Keratinocyte (primary cell): ENCODE data around the gene DUSP16.

ENCODE experiments used
- EZH2 ChIP-seq: IDR thresholded peaks from one replicate; pipeline ENCODE4 v1.6.1; 2012; ENCODE audit warnings: inconsistent platforms, mild to moderate bottlenecking, low read length, moderate library complexity
- TF ChIP-seq, protein P1 (sequence below), 3 experiments: IDR thresholded peaks in 1 of 3; conservative IDR thresholded peaks in 1 of 3; optimal IDR thresholded peaks in 1 of 3; 2 replicates in 2 of 3; 3 replicates in 1 of 3; pipeline versions ENCODE3 to v1.5.1; 2011; ENCODE audit warnings: low read length in 3 of 3, mild to moderate bottlenecking in 3 of 3, moderate library complexity in 2 of 3, control low read depth in 1 of 3, inconsistent platforms in 1 of 3; ENCODE audit not compliant: insufficient read depth in 2 of 3; ENCODE audit errors: extremely low read depth in 1 of 3

DNA sequence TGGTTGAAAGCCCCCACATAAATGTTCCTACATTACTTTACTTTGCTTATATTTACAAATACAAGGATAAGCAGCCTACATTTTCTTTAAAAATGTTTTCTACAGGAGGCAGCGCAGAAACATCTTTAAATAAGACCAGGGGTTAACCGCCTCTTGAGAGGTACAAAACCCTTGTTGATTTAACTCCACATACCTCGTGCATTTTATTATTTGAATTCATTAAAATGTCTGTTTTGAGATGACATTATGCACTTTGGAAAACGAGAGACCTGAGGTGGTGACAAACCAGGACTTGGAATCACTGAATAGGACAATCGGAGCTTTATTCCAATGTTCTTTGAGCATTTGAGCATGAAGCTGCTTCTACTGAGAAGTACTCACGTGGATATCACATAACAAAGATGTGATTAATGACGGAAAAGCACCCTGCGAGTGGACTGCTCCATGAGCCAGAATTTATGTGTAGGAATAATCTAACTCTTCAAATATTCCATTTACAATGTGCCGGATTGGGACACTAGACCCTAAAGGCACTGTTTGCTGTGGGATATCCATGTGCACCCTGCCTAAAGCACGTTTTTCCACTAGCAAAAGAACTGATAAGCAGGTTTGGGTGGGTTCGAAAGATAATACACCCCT, 746 bp upstream of the DUSP16 start:
- TF ChIP-seq, protein P1, sequence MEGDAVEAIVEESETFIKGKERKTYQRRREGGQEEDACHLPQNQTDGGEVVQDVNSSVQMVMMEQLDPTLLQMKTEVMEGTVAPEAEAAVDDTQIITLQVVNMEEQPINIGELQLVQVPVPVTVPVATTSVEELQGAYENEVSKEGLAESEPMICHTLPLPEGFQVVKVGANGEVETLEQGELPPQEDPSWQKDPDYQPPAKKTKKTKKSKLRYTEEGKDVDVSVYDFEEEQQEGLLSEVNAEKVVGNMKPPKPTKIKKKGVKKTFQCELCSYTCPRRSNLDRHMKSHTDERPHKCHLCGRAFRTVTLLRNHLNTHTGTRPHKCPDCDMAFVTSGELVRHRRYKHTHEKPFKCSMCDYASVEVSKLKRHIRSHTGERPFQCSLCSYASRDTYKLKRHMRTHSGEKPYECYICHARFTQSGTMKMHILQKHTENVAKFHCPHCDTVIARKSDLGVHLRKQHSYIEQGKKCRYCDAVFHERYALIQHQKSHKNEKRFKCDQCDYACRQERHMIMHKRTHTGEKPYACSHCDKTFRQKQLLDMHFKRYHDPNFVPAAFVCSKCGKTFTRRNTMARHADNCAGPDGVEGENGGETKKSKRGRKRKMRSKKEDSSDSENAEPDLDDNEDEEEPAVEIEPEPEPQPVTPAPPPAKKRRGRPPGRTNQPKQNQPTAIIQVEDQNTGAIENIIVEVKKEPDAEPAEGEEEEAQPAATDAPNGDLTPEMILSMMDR (optimal IDR thresholded peaks at IDR 0.05 in 1 of 3, IDR thresholded peaks at IDR 0.05 in 1 of 3, conservative IDR thresholded peaks at IDR 0.05 in 1 of 3; ENCODE audit: extremely low read depth in 1 of 3, insufficient read depth in 2 of 3, low read length in 3 of 3) = no peak
- TF ChIP-seq EZH2 = no peak
